HFFc6 (cell line): ENCODE results near the gene TSPAN9. TPM values are rescaled to one million over a fixed set of nuclear protein-coding genes. Genes with fewer than 3 reads are reported as not detected.

Experiments
- DNase-seq: peaks from one replicate; pipeline ENCODE4 v3.0.0-alpha.2; 2018
- H3K27ac Mint-ChIP-seq: 2 replicates; pipeline ENCODE4 v1.8.0; 2020; ENCODE audit warnings: mild to moderate bottlenecking, mixed read lengths
- H3K27me3 Mint-ChIP-seq: 2 replicates; pipeline ENCODE4 v1.8.0; 2021; ENCODE audit warnings: mild to moderate bottlenecking, moderate library complexity, mixed read lengths; ENCODE audit not compliant: insufficient read depth
- H3K36me3 Mint-ChIP-seq: 2 replicates; pipeline ENCODE4 v1.8.0; 2021; ENCODE audit warnings: low read depth, mixed read lengths
- H3K4me1 Mint-ChIP-seq: 2 replicates; pipeline ENCODE4 v1.8.0; 2020; ENCODE audit warnings: low read depth, mixed read lengths
- H3K4me3 Mint-ChIP-seq: 2 replicates; pipeline ENCODE4 v1.8.0; 2020; ENCODE audit warnings: mild to moderate bottlenecking, moderate library complexity, mixed read lengths
- H3K9me3 Mint-ChIP-seq: 2 replicates; pipeline ENCODE4 v1.8.0; 2020; ENCODE audit warnings: mild to moderate bottlenecking, mixed read lengths
- total RNA-seq, 6 experiments: library from RNA; stranded (reverse); fragmentation: NEBNext Ultra II Directional; extraction: Animal tissue kit (Norgen Biotek cat#: 25700); gene quantifications; 2 replicates in 1 of 6; 3 replicates in 5 of 6; pipeline ENCODE4 v1.2.3, GENCODE V29; 2021
- TF ChIP-seq, protein P1 (sequence below): fragments of 200-600 bp; sonication (generic); IDR thresholded peaks from 2 replicates; pipeline ENCODE4 v1.5.0; 2021; ENCODE audit warnings: antibody characterized with exemption, mild to moderate bottlenecking

Gene TSPAN9
- total RNA-seq, 6 experiments from 2014 or later, result 18.1 to 35.8 (median 22.7) TPM

DNA sequence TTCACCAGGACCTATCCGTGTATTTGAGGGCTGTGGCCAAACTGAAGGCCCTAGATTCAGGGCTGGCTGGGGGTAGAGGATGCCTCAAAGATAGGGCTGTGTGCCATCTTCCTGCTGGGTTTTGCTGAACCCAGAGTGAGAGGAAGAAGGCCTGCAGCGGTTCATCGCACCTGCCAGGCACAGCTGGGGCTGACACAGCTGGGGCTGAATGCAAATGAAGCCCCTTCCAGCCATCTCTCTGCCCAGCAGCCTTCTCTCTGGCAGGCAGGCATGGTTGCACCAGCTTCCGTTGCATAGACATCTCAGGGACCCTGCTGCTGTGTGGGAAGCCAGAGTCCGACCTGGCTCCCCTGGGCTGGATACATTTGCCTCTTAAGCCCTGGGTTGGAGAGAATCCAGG is 152.4 kb downstream of the TSPAN9 start:
- Mint-ChIP-seq H3K9me3 (peaks cover 11% of the 10 kb centered on the region), H3K27ac (no peak overlapping the region), H3K4me1 (peaks cover 12% of the 10 kb centered on the region), H3K36me3 (peaks cover 13% of the 10 kb centered on the region), H3K27me3 (peaks cover 2% of the 10 kb centered on the region), H3K4me3 (no peak overlapping the region)
- TF ChIP-seq, protein P1, sequence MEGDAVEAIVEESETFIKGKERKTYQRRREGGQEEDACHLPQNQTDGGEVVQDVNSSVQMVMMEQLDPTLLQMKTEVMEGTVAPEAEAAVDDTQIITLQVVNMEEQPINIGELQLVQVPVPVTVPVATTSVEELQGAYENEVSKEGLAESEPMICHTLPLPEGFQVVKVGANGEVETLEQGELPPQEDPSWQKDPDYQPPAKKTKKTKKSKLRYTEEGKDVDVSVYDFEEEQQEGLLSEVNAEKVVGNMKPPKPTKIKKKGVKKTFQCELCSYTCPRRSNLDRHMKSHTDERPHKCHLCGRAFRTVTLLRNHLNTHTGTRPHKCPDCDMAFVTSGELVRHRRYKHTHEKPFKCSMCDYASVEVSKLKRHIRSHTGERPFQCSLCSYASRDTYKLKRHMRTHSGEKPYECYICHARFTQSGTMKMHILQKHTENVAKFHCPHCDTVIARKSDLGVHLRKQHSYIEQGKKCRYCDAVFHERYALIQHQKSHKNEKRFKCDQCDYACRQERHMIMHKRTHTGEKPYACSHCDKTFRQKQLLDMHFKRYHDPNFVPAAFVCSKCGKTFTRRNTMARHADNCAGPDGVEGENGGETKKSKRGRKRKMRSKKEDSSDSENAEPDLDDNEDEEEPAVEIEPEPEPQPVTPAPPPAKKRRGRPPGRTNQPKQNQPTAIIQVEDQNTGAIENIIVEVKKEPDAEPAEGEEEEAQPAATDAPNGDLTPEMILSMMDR, result no peak
- DNase-seq, result no peak

DNA sequence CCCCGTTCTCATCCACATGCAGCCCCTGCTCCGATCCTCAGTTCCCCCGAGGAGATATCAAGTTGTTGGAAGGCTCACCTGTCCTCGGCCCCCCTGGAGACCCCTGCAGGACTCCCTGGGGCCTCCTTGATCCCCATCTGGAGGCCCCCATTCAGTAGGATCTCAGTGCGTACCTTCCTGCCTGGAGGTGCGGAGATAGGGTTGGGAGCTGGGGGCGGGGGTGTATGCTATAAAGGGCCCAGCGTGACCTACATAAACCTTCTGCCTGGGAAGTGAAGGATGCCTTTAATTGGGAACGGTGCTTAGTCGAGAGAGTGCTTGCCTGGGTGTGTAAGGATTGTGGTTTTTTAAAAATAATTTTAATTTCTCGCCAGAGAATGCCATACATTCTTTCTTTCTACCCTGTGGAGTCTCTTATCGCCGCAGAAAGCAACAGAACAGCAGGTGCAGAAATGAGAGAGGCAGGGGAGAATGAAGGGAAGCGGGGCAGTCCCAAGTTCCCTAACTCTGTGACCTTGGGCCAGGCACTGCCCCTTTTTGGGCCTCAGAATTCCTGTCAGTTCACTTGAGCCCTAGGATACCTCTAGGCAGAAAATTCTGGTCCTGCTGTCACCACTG is 153.7 kb downstream of the TSPAN9 start:
- TF ChIP-seq, protein P1, result no peak
- peaks cover 13% of the 10 kb centered on the region for H3K36me3 Mint-ChIP-seq
- DNase-seq, result no peak
- H3K9me3 Mint-ChIP-seq, result peaks cover 11% of the 10 kb centered on the region
- H3K4me1 Mint-ChIP-seq, result peaks cover 3% of the 10 kb centered on the region
- peaks cover 2% of the 10 kb centered on the region; the same call in 1 of the 2 replicates for H3K27me3 Mint-ChIP-seq
- H3K27ac Mint-ChIP-seq, result no peak overlapping the region
- no peak overlapping the region for H3K4me3 Mint-ChIP-seq

DNA sequence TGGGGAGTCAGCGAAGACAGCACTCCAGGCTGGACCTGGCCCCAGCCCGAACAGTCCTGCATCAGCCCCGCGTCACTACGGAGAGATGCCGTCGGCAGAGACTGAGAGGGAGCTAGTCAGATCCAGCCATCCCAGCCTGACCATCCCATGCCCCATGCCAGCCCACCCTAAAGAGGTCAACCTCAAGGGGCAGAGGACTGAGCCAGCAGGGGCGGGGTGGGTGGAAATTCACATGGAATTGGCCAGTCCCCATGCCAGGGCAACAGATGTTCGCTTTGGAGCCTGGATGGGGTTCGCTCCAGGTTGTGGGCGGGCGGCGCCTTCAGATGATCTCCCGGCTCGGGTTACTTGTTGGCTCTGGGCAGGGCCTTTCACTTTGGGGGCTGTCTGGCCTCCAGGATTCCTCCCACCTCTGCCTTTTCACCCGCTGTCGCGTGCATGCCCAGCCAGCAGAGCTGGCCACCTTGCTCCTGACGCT is 154.3 kb downstream of the TSPAN9 start:
- Mint-ChIP-seq H3K36me3 (peaks cover 13% of the 10 kb centered on the region), H3K4me3 (no peak overlapping the region), H3K9me3 (peaks cover 11% of the 10 kb centered on the region), H3K27ac (no peak overlapping the region), H3K27me3 (peaks cover 2% of the 10 kb centered on the region; the same call in 1 of the 2 replicates), H3K4me1 (peaks cover 3% of the 10 kb centered on the region)
- TF ChIP-seq, protein P1, result no peak
- no peak for DNase-seq

DNA sequence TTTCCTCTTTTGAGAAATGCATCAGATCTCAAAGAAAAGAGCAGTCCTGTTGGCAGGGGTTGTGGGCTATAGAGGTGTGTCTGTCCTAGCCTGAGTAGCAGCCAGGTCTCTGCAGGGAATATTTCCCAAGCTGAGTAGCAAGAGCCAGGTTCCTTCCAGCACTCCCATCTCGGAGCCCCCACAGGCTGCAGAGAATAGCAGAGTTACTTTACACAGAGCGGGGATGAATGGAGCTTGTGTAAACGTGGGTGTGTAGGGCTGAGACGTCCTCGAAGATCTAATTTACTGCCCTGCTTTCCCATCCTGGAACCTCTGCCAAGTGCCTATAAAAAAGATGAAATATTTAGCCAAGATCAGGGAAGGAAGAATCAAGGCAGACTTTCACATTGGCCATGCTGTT is 156.6 kb downstream of the TSPAN9 start:
- peaks cover 16% of the 10 kb centered on the region for H3K4me1 Mint-ChIP-seq
- peaks cover 7% of the 10 kb centered on the region for H3K36me3 Mint-ChIP-seq
- TF ChIP-seq, protein P1, result no peak
- H3K9me3 Mint-ChIP-seq, result peaks cover 7% of the 10 kb centered on the region
- H3K4me3 Mint-ChIP-seq, result no peak overlapping the region
- no peak for DNase-seq
- no peak overlapping the region for H3K27ac Mint-ChIP-seq
- peaks cover 7% of the 10 kb centered on the region for H3K27me3 Mint-ChIP-seq

DNA sequence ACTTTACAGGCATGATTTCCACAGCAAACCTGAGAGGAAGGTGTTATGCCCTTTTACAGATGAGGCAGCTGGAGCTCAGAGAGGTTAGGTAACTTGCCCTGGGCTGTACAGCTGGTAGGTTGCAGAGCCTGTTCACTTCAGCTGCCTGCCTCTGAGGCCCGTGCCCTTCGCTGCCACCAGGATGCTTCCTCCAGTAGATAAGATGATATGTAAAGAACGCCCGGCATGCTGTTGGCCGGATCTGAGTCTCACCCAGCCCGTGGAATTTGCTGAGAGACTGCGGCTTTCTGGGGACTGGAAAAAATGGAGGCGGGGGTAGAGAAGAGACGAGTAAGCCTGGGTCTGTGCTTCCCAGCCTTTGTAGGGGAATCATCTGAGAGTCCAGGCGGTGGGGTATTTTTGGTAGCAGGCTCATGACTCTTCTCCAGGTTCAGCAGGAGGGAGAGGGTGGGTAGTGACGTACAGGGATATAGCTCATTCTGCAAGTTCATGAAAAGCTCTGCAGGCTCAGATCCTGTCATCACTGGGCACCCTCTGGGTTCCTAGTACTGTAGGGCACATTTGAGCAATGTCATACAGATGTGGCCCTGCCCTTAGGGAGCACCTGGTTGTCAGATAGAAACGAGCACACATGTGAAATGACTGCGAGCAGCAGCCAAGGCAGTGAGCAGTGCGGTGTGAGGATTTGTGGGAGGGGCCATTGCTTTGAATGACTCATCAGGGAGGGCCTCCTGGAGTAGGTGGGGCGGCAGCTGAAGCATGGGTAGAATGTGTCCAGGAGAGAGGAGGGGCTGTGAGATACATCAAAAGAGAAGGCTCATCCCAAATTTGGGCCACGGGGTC is 159.4 kb downstream of the TSPAN9 start:
- Mint-ChIP-seq H3K27me3 (peaks cover 7% of the 10 kb centered on the region), H3K36me3 (no peaks in the 10 kb centered on the region), H3K4me3 (no peak overlapping the region), H3K27ac (no peak overlapping the region), H3K4me1 (peaks cover 16% of the 10 kb centered on the region), H3K9me3 (no peaks in the 10 kb centered on the region)
- TF ChIP-seq, protein P1, result no peak
- DNase-seq, result peak; percentile 24
